Astrocyte of the spinal cord (primary cell): ENCODE results near the gene ARAP3.
A peak's percentile ranks its signal among the peaks of the same experiment; 100 is the strongest.

Source experiments
- DNase-seq: peaks from one replicate; pipeline ENCODE4 v3.0.0; 2011; ENCODE audit warnings: low read depth, low spot score
- H3K4me3 ChIP-seq: 2 replicates; pipeline ENCODE4 v1.5.1; 2011; ENCODE audit warnings: low read depth, mild to moderate bottlenecking, low read length, moderate library complexity
- in situ Hi-C: cut with HindIII; loops from 2 replicates; pipeline ENCODE4 v1.10.0; 2017; ENCODE audit warnings: low sequenced_read_pairs
- TF ChIP-seq, protein P1 (sequence below): IDR thresholded peaks from 2 replicates; pipeline ENCODE4 v1.5.1; 2012; ENCODE audit warnings: low read depth, mild to moderate bottlenecking, low read length, inconsistent platforms

The ARAP3 gene

DNA sequence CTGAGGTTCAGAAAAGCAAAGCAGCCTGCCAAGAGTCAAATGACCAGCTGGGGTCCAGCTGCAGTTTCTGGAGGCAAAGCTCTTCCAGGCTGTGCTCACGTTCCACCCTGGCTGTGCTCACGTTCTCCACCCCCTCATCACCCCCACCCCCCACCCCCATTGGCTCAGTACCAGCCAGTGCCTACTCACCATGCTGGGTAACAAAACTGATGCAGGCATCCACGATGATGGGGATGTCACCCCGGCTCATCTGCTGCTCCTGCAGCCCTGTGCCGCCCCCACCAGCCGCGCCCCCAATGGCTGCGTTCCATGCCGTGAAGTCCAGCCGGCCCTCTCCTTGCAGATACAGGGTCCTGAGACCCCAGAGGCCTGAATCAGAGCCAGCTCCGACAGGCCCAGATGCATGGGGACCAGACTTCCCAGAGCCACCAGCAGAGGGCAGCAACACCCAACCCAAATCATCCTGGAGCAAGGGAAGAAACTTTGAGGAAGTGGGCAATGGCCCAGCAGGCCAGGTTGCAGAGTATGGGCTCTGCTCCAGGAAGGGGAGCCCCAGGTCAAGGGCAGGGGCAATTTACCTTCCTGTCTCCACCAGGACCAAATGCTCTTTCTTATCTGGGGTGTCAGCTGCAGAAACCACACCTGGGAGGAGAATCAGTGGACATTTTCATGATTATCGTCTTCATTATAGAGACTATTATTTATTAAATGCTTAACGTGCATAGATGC, 17.1 kb downstream of the ARAP3 start:
- peak; percentile 58 for DNase-seq
- in situ Hi-C loops, result no loop called here
- no peak overlapping the region for H3K4me3 ChIP-seq
- TF ChIP-seq, protein P1, sequence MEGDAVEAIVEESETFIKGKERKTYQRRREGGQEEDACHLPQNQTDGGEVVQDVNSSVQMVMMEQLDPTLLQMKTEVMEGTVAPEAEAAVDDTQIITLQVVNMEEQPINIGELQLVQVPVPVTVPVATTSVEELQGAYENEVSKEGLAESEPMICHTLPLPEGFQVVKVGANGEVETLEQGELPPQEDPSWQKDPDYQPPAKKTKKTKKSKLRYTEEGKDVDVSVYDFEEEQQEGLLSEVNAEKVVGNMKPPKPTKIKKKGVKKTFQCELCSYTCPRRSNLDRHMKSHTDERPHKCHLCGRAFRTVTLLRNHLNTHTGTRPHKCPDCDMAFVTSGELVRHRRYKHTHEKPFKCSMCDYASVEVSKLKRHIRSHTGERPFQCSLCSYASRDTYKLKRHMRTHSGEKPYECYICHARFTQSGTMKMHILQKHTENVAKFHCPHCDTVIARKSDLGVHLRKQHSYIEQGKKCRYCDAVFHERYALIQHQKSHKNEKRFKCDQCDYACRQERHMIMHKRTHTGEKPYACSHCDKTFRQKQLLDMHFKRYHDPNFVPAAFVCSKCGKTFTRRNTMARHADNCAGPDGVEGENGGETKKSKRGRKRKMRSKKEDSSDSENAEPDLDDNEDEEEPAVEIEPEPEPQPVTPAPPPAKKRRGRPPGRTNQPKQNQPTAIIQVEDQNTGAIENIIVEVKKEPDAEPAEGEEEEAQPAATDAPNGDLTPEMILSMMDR, result peak; percentile 97

- in situ Hi-C loops, result no loop called here
- TF ChIP-seq, protein P1, result no peak
- H3K4me3 ChIP-seq, result no peak overlapping the region
- DNase-seq, result no peak
These were observed 18.5 kb downstream of the ARAP3 start for GRCh38 chr5:141663506-141663905.

DNA sequence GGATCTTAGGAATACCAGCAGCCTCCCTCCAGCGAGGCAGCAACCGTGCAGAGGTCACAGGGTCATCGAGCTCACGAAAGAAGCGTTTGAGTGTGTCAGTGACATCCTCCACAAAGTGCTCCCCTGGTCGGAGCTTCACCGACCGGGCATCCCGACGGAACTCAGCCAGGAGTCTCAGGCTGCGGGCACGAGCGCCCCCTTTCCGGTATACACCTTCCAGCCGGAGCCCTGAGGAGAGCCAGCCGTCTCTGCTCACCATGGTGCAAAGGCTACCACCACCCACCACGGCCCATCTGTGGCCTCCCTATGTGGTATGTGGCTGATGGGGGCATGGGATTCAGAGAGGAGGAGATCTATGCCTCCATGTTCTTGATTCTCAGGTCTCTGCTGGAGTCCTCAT, 20.0 kb downstream of the ARAP3 start:
- TF ChIP-seq, protein P1, result no peak
- H3K4me3 ChIP-seq, result no peak overlapping the region
- in situ Hi-C loops, result no loop called here
- no peak for DNase-seq

- in situ Hi-C loops, result no loop called here
- H3K4me3 ChIP-seq, result no peak overlapping the region
- TF ChIP-seq, protein P1, result no peak
- peak; percentile 88 for DNase-seq
These were observed 24.0 kb downstream of the ARAP3 start for GRCh38 chr5:141657937-141658545.

DNA sequence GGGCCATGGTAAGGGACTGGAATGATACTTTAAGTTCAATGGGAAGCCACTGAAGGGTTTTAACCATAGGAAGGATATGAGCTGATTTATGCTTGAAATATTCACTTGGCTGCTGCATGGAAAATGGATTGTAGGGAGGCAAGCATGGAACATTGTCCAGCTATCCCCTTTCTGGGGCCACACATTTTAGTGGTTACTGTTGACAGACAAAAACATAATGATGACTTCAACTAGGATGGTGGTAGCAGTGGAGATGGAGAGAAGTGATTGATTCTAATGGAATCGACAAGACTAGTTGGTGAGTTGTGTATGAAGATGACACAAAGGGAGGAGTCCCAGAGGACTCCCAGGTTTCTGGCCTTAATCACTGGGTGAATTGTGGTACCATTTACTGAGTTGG, 24.6 kb downstream of the ARAP3 start:
- in situ Hi-C loops, result no loop called here
- no peak for DNase-seq
- no peak overlapping the region for H3K4me3 ChIP-seq
- TF ChIP-seq, protein P1, result no peak

GRCh38 chr5:141656396-141656795, 25.6 kb downstream of the ARAP3 start:
- in situ Hi-C loops, result no loop called here
- H3K4me3 ChIP-seq, result no peak overlapping the region
- TF ChIP-seq, protein P1, result no peak
- DNase-seq, result no peak
